H1 (cell line): ENCODE results near the gene CDC14B. TPM values are rescaled to one million over a fixed set of nuclear protein-coding genes. Genes with fewer than 3 reads are reported as not detected.
"Not testable (repeated sequence)": the region's sequence is repeated elsewhere in the genome, so short reads cannot be mapped to it uniquely, and the experiment has no call there.

ENCODE experiments used
- CTCF ChIA-PET: fragments of 300-600 bp; sonication (Branson Sonifier 250); formaldehyde crosslinking; loops from one replicate; lab custom pipeline; 2021; ENCODE audit not compliant: partially characterized antibody; lab: Charles Lee
- POLR2A ChIA-PET: fragments of 300-600 bp; sonication (Branson Sonifier 250); formaldehyde crosslinking; loops from one replicate; lab custom pipeline; 2021; ENCODE audit warnings: inconsistent platforms; ENCODE audit not compliant: partially characterized antibody; lab: Charles Lee
- DNase-seq, 2 experiments: peaks; one replicate each; pipeline versions ENCODE4 v3.0.0 to v3.0.0-alpha.2; 2010 to 2022; ENCODE audit warnings: low spot score in 2 of 2, low read depth in 1 of 2, mixed read lengths in 1 of 2
- FAIRE-seq: peaks from 2 replicates; lab custom pipeline; 2011; peaks lifted over from hg19 to GRCh38; lab: Jason Lieb, UNC
- H2AFZ ChIP-seq: 2 replicates; pipeline ENCODE4 v1.8.1; 2012; ENCODE audit warnings: low read length, inconsistent platforms
- H2AK5ac ChIP-seq: 2 replicates; pipeline ENCODE4 v1.6.1; 2013; ENCODE audit warnings: low read depth, low read length
- H2BK120ac ChIP-seq: replicated peaks from 2 replicates; pipeline ENCODE3; 2013; ENCODE audit warnings: low read depth, low read length, inconsistent platforms
- H2BK12ac ChIP-seq: 2 replicates; pipeline ENCODE4 v1.6.1; 2013; ENCODE audit warnings: low read depth, low read length
- H2BK15ac ChIP-seq: 2 replicates; pipeline ENCODE4 v1.6.1; 2013; ENCODE audit warnings: low read length
- H2BK20ac ChIP-seq: 2 replicates; pipeline ENCODE4 v1.6.1; 2013; ENCODE audit warnings: low read length
- H2BK5ac ChIP-seq: 2 replicates; pipeline ENCODE4 v1.6.1; 2013; ENCODE audit warnings: low read depth, low read length
- H3K14ac ChIP-seq: 2 replicates; pipeline ENCODE4 v1.6.1; 2013; ENCODE audit warnings: inconsistent platforms; ENCODE audit not compliant: insufficient read length
- H3K18ac ChIP-seq: 2 replicates; pipeline ENCODE4 v1.6.1; 2013; ENCODE audit warnings: low read length; ENCODE audit errors: extremely low read depth
- H3K23ac ChIP-seq: 2 replicates; pipeline ENCODE4 v1.6.1; 2013; ENCODE audit warnings: inconsistent platforms; ENCODE audit not compliant: insufficient read length
- H3K23me2 ChIP-seq: 2 replicates; pipeline ENCODE4 v1.6.1; 2013; ENCODE audit warnings: low read depth, low read length
- H3K27ac ChIP-seq: 2 replicates; pipeline ENCODE4 v1.6.1; 2011; ENCODE audit warnings: low read depth, low read length, inconsistent platforms
- H3K27me3 ChIP-seq, 4 experiments: replicated peaks in 1 of 4; 1 replicate in 1 of 4; 2 replicates in 3 of 4; pipeline versions ENCODE4 v1.6.1 to v1.8.1; 2011 to 2013; ENCODE audit warnings: low read length in 3 of 4, mild to moderate bottlenecking in 3 of 4, inconsistent platforms in 2 of 4, mixed read lengths in 2 of 4, moderate library complexity in 1 of 4; ENCODE audit not compliant: control insufficient read depth in 3 of 4, insufficient read depth in 3 of 4; ENCODE audit errors: extremely low read depth in 1 of 4
- H3K36me3 ChIP-seq, 4 experiments: 2 replicates each; pipeline versions ENCODE4 v1.6.1 to v1.8.1; 2011 to 2013; ENCODE audit warnings: mild to moderate bottlenecking in 4 of 4, low read length in 3 of 4, moderate library complexity in 2 of 4, control low read depth in 1 of 4, inconsistent platforms in 1 of 4; ENCODE audit not compliant: insufficient read depth in 4 of 4, control insufficient read depth in 2 of 4
- H3K4ac ChIP-seq: replicated peaks from 2 replicates; pipeline ENCODE3; 2013; ENCODE audit warnings: low read length, low read depth, mixed read lengths, inconsistent platforms; ENCODE audit not compliant: insufficient read length
- H3K4me1 ChIP-seq, 4 experiments: replicated peaks in 1 of 4; 1 replicate in 1 of 4; 2 replicates in 3 of 4; pipeline versions ENCODE4 v1.6.1 to v1.8.1; 2011 to 2013; ENCODE audit warnings: low read length in 3 of 4, inconsistent platforms in 2 of 4, mixed read lengths in 1 of 4; ENCODE audit not compliant: insufficient read depth in 4 of 4, control insufficient read depth in 3 of 4
- H3K4me2 ChIP-seq, 2 experiments: 2 replicates each; pipeline versions ENCODE4 v1.6.1 to v1.8.1; 2011 to 2013; ENCODE audit warnings: low read depth in 2 of 2, low read length in 2 of 2, control low read depth in 1 of 2, inconsistent platforms in 1 of 2, mild to moderate bottlenecking in 1 of 2; ENCODE audit not compliant: insufficient read depth in 1 of 2
- H3K4me3 ChIP-seq, 4 experiments: fragments of 200-600, 300-600 bp in 1 of 4; sonication (generic), shearing (Covaris generic), sonication (Bioruptor Twin) in 1 of 4; 2 replicates each; pipeline versions ENCODE4 v1.5.1 to v1.8.1; 2011 to 2016; ENCODE audit warnings: low read length in 4 of 4, low read depth in 3 of 4, control low read depth in 2 of 4, inconsistent platforms in 2 of 4, mild to moderate bottlenecking in 2 of 4, mixed read lengths in 1 of 4, moderate library complexity in 1 of 4; ENCODE audit not compliant: insufficient read depth in 2 of 4; ENCODE audit errors: extremely low read depth in 1 of 4
- H3K56ac ChIP-seq: replicated peaks from 2 replicates; pipeline ENCODE3; 2013; ENCODE audit warnings: low read depth, mild to moderate bottlenecking, mixed read lengths, low read length, inconsistent platforms; ENCODE audit not compliant: insufficient read length
- H3K79me1 ChIP-seq: 2 replicates; pipeline ENCODE4 v1.6.1; 2013; ENCODE audit warnings: low read depth, low read length, control low read depth
- H3K79me2 ChIP-seq, 2 experiments: 2 replicates each; pipeline versions ENCODE4 v1.6.1 to v1.8.1; 2012 to 2013; ENCODE audit warnings: low read length in 2 of 2, mild to moderate bottlenecking in 2 of 2, inconsistent platforms in 1 of 2; ENCODE audit not compliant: insufficient read depth in 2 of 2, control insufficient read depth in 1 of 2
- H3K9ac ChIP-seq, 4 experiments: replicated peaks in 1 of 4; 1 replicate in 1 of 4; 2 replicates in 3 of 4; pipeline versions ENCODE4 v1.6.1 to v1.8.1; 2011 to 2013; ENCODE audit warnings: low read depth in 3 of 4, low read length in 3 of 4, control low read depth in 2 of 4, mild to moderate bottlenecking in 2 of 4, moderate library complexity in 2 of 4, inconsistent platforms in 1 of 4; ENCODE audit errors: extremely low read depth in 1 of 4
- H3K9me3 ChIP-seq, 2 experiments: 2 replicates each; pipeline versions ENCODE4 v1.6.1 to v1.8.1; 2012 to 2013; ENCODE audit warnings: mild to moderate bottlenecking in 2 of 2, moderate library complexity in 2 of 2, control low read depth in 1 of 2, inconsistent platforms in 1 of 2, low read depth in 1 of 2, low read length in 1 of 2, mixed read lengths in 1 of 2; ENCODE audit not compliant: insufficient read depth in 2 of 2
- H4K20me1 ChIP-seq, 2 experiments: replicated peaks in 1 of 2; 2 replicates each; pipeline versions ENCODE3 to v1.8.1; 2011 to 2013; ENCODE audit warnings: inconsistent platforms in 2 of 2, low read length in 2 of 2, mild to moderate bottlenecking in 1 of 2; ENCODE audit not compliant: insufficient read depth in 2 of 2, control insufficient read depth in 1 of 2
- H4K5ac ChIP-seq: 2 replicates; pipeline ENCODE4 v1.6.1; 2013; ENCODE audit warnings: low read length, low read depth, mixed read lengths, inconsistent platforms; ENCODE audit not compliant: insufficient read length
- H4K8ac ChIP-seq: 2 replicates; pipeline ENCODE4 v1.8.0; 2013; ENCODE audit warnings: mild to moderate bottlenecking, moderate library complexity, low read length, inconsistent platforms; ENCODE audit not compliant: insufficient read depth; ENCODE audit errors: extremely low read depth
- H4K91ac ChIP-seq: replicated peaks from 2 replicates; pipeline ENCODE3; 2013; ENCODE audit warnings: low read length, mixed read lengths, inconsistent platforms; ENCODE audit not compliant: insufficient read length
- CEBPB ChIP-seq: IDR thresholded peaks from 2 replicates; pipeline ENCODE4 v1.6.1; 2012; ENCODE audit warnings: low read depth, low read length
- WGBS, 2 experiments: shearing (Covaris generic) in 1 of 2; methylation state at CpG; one replicate each; pipeline versions ENCODE4 v1.1.6 to v1.1.7; 2013 to 2015; ENCODE audit warnings: low lambda C conversion rate in 2 of 2, mixed read lengths in 2 of 2, inconsistent platforms in 1 of 2, low coverage in 1 of 2, missing lambda C conversion rate in 1 of 2; ENCODE audit not compliant: insufficient replicate concordance in 2 of 2, insufficient coverage in 1 of 2, insufficient read length in 1 of 2; ENCODE audit errors: extremely low coverage in 1 of 2, missing lambda C conversion rate in 1 of 2; 5-methylcytosine and 5-hydroxymethylcytosine counted together
- polyA plus RNA-seq, 7 experiments: library from polyadenylated mRNA; depleted of rRNA in 3 of 7; stranded (reverse) in 5 of 7; unstranded in 2 of 7; fragments of >200 nt in 5 of 7; fragments of 200-250 nt in 2 of 7; gene quantifications; 1 replicate in 5 of 7; 2 replicates in 1 of 7; 4 replicates in 1 of 7; pipeline versions ENCODE4 v1.2.1 to v1.2.3, GENCODE V29; 2011 to 2013; ENCODE audit warnings: missing spikeins in 2 of 7, mixed read lengths in 2 of 7
- total RNA-seq: library from RNA; stranded (reverse); fragmentation: NEBNext Ultra II Directional; extraction: Animal tissue kit (Norgen Biotek cat#: 25700); gene quantifications from 2 replicates; pipeline ENCODE4 v1.2.1, GENCODE V29; 2021

CDC14B gene
- total and polyA plus RNA-seq, 2 of the 8 experiments (the other 6 are each of a cell fraction or from before 2014, with no cell fraction given): 17.2 to 44.6 TPM

- H4K8ac ChIP-seq, H2BK120ac ChIP-seq, H4K91ac ChIP-seq, H2BK5ac ChIP-seq, FAIRE-seq, POLR2A ChIA-PET, H3K9me3 ChIP-seq, H3K27ac ChIP-seq, DNase-seq, H3K36me3 ChIP-seq, H3K4me3 ChIP-seq, H2BK20ac ChIP-seq, H2AFZ ChIP-seq, H4K5ac ChIP-seq, H3K4ac ChIP-seq, H3K56ac ChIP-seq, H3K18ac ChIP-seq, H2AK5ac ChIP-seq, H3K23me2 ChIP-seq, H2BK12ac ChIP-seq, H3K14ac ChIP-seq, H3K23ac ChIP-seq, H3K9ac ChIP-seq, H2BK15ac ChIP-seq, H3K4me2 ChIP-seq: not testable (repeated sequence)
- CTCF ChIA-PET: interaction anchor here (0.9 kb wide), 1 partner anchor 11 kb away, joined by 3 read pairs; no protein-coding TSS in a partner anchor
- WGBS, 2 experiments: 91% methylated on average over 4 of the region's 4 CpGs; no CpG with 5 or more reads in 1 of the 2 experiments
- Histone ChIP-seq H3K27me3 (peaks cover 0 to 13% (median 6%) of the 10 kb centered on the region in 4 experiments; a peak in 5 of 7 replicates), H3K79me1 (peaks cover 13% of the 10 kb centered on the region), H3K4me1 (peaks cover 9 to 24% (median 12%) of the 10 kb centered on the region in 4 experiments), H4K20me1 (peaks cover 17 to 21% of the 10 kb centered on the region in 2 experiments), H3K79me2 (peaks cover 2 to 84% of the 10 kb centered on the region in 2 experiments; a peak in 2 of 4 replicates)
- 0 out of 2 replicates have a peak, but pooled peaks have one; percentile 25 for TF ChIP-seq CEBPB
These were observed 5.0 kb downstream of the CDC14B start for GRCh38 chr9:96614664-96615063.
